ENCODE results near the gene KCNH4. TPM values are rescaled to one million over a fixed set of nuclear protein-coding genes. Genes with fewer than 3 reads are reported as not detected.

Gene KCNH4
- total and polyA plus RNA-seq, 2 of the 13 experiments (the other 11 are each of a cell fraction or from before 2014, with no cell fraction given), result 0.01 to 0.09 TPM

DNA sequence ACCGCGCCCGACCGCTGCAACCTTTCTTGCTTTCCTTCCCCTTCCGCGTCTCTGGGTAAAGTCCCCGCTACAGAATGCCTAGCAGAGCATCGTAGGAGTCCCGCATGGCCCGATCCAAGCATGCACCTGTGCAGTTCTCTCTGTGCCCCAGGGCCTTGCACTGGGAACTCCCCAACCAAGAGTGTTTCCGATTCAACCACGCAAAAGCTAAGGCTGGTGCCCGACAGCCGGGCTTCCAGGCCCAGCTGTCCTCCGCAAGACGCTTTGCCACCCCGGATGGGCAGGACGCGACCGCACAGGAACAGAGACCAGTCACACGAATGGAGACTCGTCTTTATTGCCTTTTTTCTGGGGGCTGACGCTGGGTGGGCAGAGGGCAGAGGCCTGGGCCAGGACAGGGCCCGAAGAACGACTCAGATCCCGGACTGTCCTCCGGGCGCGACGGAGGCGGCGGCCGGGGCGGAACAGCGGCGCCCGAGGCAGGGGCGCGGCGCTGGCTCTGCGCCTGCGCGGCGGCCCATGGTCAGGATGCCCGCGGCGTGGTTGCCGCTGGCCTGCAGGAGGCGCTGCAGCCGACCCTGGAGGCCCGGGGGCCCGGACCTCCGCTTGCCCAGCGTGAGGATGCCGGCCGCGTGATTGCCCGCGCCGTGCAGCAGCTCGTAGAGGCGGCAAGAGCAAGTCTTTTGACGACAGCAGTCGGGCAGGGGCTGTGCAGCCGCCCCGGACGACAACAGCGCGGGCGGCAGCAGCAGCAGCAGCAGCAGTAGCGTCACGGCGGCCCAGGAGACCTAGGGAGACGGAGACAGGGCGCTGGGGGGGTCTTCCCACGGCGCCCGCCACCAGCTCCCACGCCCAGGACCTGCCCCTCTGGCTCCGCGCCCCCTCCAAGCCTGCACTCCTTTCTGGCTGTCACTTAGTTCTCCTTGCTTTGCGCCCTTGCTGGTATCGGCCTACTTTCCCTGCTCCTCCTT lies 3.1 kb upstream of the KCNH4 start (continued):
- TF ChIP-seq RBFOX2 (IDR thresholded peaks at IDR 0.05; ENCODE audit: low read depth, low read length), result peak; percentile 88
- peak; percentile 85 for TF ChIP-seq IKZF4 (CRISPR knock-in tag; IDR thresholded peaks at IDR 0.05; ENCODE audit: borderline replicate concordance, low read depth, not compliant biosample characterization)
- peak; percentile 77 for TF ChIP-seq KAT8 (CRISPR knock-in tag; IDR thresholded peaks at IDR 0.05)
- TF ChIP-seq ZNF383 (CRISPR knock-in tag; IDR thresholded peaks at IDR 0.05; ENCODE audit: borderline replicate concordance), result peak; percentile 37; the same call in 1 of the 2 replicates
- TF ChIP-seq ZBTB1 (CRISPR knock-in tag; IDR thresholded peaks at IDR 0.05; ENCODE audit: borderline replicate concordance), result 0 out of 2 replicates have a peak, but pooled peaks have one; percentile 23
- TF ChIP-seq JUN (CRISPR knock-in tag; IDR thresholded peaks at IDR 0.05), result 0 out of 2 replicates have a peak, but pooled peaks have one; percentile 30
- 0 out of 2 replicates have a peak, but pooled peaks have one; percentile 50 for TF ChIP-seq ZNF569 (CRISPR knock-in tag; IDR thresholded peaks at IDR 0.05; ENCODE audit: borderline replicate concordance)
- peak; percentile 64; the same call in 1 of the 2 replicates for TF ChIP-seq ZNF550 (CRISPR knock-in tag; IDR thresholded peaks at IDR 0.05; ENCODE audit: borderline replicate concordance)
- no peak for TF ChIP-seq ZNF609 (CRISPR knock-in tag; IDR thresholded peaks at IDR 0.05; ENCODE audit: borderline replicate concordance)
- TF ChIP-seq NCOA1 (CRISPR knock-in tag; IDR thresholded peaks at IDR 0.05), result no peak
- TF ChIP-seq PAXIP1 (CRISPR knock-in tag; conservative IDR thresholded peaks at IDR 0.05), result no peak; the same call in 1 of the 2 replicates
- TF ChIP-seq ZNF768 (CRISPR knock-in tag; IDR thresholded peaks at IDR 0.05), result peak; percentile 74; the same call in 1 of the 2 replicates
- TF ChIP-seq TFDP1 (CRISPR knock-in tag; IDR thresholded peaks at IDR 0.05; ENCODE audit: borderline replicate concordance), result peak; percentile 94
- peak; percentile 94 for TF ChIP-seq NR0B2 (CRISPR knock-in tag; IDR thresholded peaks at IDR 0.05)
- TF ChIP-seq NR3C1 (CRISPR knock-in tag; IDR thresholded peaks at IDR 0.05), result no peak
- peak; percentile 42 for TF ChIP-seq TEAD3 (CRISPR knock-in tag; optimal IDR thresholded peaks at IDR 0.05; ENCODE audit: borderline replicate concordance)

Measured in HepG2 (cell line).